Measurements from ENCODE around the gene NTM. TPM values are rescaled to one million over a fixed set of nuclear protein-coding genes. Genes with fewer than 3 reads are reported as not detected.

Gene NTM
- total RNA-seq, 4 donors from 2014 or later = 0.78 to 1.1 (median 0.88) TPM; not detected in 1

DNA sequence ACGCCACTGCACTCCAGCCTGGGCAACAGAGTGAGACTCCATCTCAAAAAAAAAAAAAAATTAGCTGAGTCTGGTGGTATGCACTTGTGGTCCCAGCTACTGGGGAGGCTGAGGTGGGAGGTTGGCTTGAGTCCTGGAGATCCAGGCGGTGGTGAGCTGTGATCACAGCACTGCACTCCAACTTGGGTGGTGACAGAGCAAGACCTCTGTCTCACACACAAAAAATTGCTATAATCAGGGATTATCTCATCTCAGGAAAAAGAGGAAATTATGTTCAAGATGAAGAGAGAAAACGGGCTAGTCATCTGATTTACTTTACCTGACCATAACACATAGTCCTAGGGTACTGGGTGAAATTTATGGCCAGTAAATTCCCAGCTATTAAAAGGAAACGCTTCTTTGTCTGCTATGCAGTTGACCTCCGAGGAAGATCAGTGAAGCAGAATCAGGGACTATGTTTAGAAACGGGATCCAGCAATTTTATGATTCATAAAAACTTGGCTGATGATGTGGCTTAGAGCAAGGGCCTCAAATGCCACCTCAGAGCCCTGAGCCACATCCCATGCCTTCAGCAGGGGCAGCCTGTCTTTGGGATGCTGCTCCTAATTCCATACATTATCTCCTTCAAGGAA lies 386.2 kb downstream of the NTM start:
- TF ChIP-seq, protein P1, sequence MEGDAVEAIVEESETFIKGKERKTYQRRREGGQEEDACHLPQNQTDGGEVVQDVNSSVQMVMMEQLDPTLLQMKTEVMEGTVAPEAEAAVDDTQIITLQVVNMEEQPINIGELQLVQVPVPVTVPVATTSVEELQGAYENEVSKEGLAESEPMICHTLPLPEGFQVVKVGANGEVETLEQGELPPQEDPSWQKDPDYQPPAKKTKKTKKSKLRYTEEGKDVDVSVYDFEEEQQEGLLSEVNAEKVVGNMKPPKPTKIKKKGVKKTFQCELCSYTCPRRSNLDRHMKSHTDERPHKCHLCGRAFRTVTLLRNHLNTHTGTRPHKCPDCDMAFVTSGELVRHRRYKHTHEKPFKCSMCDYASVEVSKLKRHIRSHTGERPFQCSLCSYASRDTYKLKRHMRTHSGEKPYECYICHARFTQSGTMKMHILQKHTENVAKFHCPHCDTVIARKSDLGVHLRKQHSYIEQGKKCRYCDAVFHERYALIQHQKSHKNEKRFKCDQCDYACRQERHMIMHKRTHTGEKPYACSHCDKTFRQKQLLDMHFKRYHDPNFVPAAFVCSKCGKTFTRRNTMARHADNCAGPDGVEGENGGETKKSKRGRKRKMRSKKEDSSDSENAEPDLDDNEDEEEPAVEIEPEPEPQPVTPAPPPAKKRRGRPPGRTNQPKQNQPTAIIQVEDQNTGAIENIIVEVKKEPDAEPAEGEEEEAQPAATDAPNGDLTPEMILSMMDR (IDR thresholded peaks at IDR 0.05) = no peak
- no peak for TF ChIP-seq POLR2A (IDR thresholded peaks at IDR 0.05)
- H3K9me3 ChIP-seq = no peaks in the 10 kb centered on the region
- H3K27ac ChIP-seq = no peak overlapping the region
- no peaks in the 10 kb centered on the region for H3K36me3 ChIP-seq
- intact Hi-C loops (cut with DNase I) = no loop called here
- no peak for DNase-seq
- no peaks in the 10 kb centered on the region for H3K4me1 ChIP-seq
- H3K27me3 ChIP-seq = no peaks in the 10 kb centered on the region
- H3K4me3 ChIP-seq (replicated peaks in 1 of 3) = no peak overlapping the region
- 63 to 82% methylated on average over 6 of the region's 6 CpGs for WGBS, 2 donors

DNA sequence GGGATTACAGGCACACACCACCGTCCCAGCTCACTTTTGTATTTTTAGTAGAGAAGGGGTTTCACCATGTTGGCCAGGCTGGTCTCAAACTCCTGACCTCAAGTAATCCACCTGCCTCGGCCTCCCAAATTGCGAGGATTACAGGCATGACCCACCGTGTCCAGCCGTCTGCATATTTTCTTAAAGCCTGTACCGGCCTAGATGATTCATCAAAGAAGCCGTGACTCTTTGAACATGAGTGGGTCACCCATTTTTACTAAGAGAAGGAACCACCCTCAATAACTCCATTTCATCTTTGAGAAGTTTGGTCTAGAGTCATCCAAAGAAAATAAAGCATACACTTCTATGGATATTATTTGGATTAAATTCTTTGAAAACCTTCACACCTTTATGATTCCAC lies 388.3 kb downstream of the NTM start:
- intact Hi-C loops (cut with DNase I) = no loop called here
- no peak for DNase-seq
- TF ChIP-seq, protein P1 (IDR thresholded peaks at IDR 0.05) = no peak
- TF ChIP-seq POLR2A (IDR thresholded peaks at IDR 0.05) = no peak
- Histone ChIP-seq H3K27ac (no peak overlapping the region), H3K36me3 (no peaks in the 10 kb centered on the region), H3K27me3 (no peaks in the 10 kb centered on the region), H3K4me1 (no peaks in the 10 kb centered on the region), H3K4me3 (replicated peaks in 1 of 3) (no peak overlapping the region), H3K9me3 (no peaks in the 10 kb centered on the region)
- 94 to 96% methylated on average over 7 of the region's 7 CpGs for WGBS, 2 donors

DNA sequence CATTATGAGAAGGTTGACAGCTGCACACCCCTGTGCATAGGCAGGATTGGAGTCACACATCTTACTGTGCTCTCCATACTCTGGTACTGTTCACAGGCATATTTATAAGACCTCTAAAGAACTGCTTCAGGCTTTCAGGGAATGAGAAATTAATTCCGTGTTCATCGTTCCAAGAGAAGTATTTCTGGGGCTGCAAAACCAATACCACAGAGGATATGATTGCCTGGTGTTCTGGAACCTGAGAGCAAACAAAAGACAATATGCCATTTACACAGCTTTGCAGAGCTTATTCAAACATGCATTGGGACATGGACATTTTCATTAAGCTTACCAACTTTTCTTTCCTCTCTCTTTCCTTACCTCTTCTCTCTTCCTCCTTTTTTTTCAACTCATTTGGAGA lies 388.7 kb downstream of the NTM start:
- H3K9me3 ChIP-seq = no peaks in the 10 kb centered on the region
- no peaks in the 10 kb centered on the region for H3K27me3 ChIP-seq
- H3K4me1 ChIP-seq = no peaks in the 10 kb centered on the region
- no peaks in the 10 kb centered on the region for H3K36me3 ChIP-seq
- intact Hi-C loops (cut with DNase I) = no loop called here
- no peak overlapping the region for H3K4me3 ChIP-seq (replicated peaks in 1 of 3)
- 69 to 83% methylated on average over 2 of the region's 2 CpGs for WGBS, 2 donors
- no peak for DNase-seq
- no peak for TF ChIP-seq POLR2A (IDR thresholded peaks at IDR 0.05)
- TF ChIP-seq, protein P1 (IDR thresholded peaks at IDR 0.05) = no peak
- no peak overlapping the region for H3K27ac ChIP-seq

DNA sequence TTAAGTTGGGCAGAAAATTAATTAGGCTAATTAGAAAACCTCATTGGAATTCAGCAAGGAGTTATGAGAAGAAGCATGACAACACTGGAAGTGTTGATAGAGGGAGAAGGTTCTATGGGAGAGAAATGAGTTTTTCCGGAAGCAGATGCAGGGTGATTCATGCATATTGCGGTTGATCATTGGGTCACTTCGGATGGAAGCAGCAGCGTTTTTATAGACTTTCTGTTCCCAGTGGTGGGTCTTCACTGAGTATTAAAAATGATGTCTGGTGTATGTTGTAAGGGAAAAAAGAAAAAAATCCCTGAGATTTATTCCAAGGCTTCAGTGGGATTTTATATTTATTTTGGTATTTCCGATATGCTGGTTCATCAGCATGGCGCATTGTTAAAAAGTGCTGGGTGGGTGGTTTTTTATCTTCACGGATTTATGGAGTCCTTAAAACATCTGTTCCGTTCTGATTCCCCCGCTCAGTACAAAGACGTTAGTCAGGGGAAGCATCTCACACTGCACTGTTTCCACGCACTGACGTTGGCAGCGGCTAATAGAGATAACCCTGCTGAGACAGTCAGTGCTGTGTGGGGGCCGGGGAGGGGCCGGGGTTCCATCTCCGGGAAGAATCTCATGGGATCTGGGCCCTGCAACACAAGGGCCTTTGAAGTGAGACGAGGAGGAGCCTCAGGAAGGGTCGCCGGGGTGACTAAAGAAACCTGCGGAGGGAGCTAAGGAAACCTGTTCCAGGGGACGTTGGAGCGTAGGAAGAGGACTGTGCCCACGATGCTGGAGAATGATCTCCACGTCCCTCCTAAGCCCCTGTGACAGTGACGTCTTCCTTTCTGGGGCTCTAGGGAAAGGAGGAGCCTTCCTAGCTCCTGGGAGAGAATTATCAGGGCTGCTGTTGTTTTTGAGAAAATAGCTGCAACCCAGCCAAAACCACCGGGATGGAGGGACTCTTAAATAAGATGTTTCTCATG lies 390.0 kb downstream of the NTM start:
- intact Hi-C loops (cut with DNase I) = no loop called here
- no peak overlapping the region for H3K27ac ChIP-seq
- H3K9me3 ChIP-seq = no peaks in the 10 kb centered on the region
- no peaks in the 10 kb centered on the region for H3K27me3 ChIP-seq
- no peaks in the 10 kb centered on the region for H3K4me1 ChIP-seq
- no peak for TF ChIP-seq POLR2A (IDR thresholded peaks at IDR 0.05)
- TF ChIP-seq, protein P1 (IDR thresholded peaks at IDR 0.05) = no peak
- H3K36me3 ChIP-seq = no peaks in the 10 kb centered on the region
- DNase-seq = no peak
- H3K4me3 ChIP-seq (replicated peaks in 1 of 3) = no peak overlapping the region
- 42 to 58% methylated on average over 26 of the region's 26 CpGs for WGBS, 2 donors
